Tibial artery (tissue), 4 donors: ENCODE results near the gene NRXN3.

Source experiments
- DNase-seq, 2 donors: peaks; one replicate each; pipeline ENCODE4 v3.0.0-alpha.2; 2019
- H3K27ac ChIP-seq, 2 donors: fragments of 200-600 bp; sonication (generic) in 1 of 2; 1 replicate in 1 of 2; 2 replicates in 1 of 2; pipeline ENCODE4 v1.5.1; 2018 to 2019; ENCODE audit warnings: mild to moderate bottlenecking in 1 of 2
- H3K27me3 ChIP-seq, 2 donors: fragments of 200-600 bp; sonication (generic) in 1 of 2; one replicate each; pipeline versions ENCODE4 v1.5.1 to v1.6.0; 2016 to 2019
- H3K36me3 ChIP-seq, 3 donors: fragments of 200-600 bp; sonication (generic) in 2 of 3; one replicate each; pipeline ENCODE4 v1.5.1; 2016 to 2019; ENCODE audit warnings: mild to moderate bottlenecking in 2 of 3
- H3K4me1 ChIP-seq, 4 donors: fragments of 200-600 bp; sonication (generic) in 2 of 4; 1 replicate in 3 of 4; 2 replicates in 1 of 4; pipeline ENCODE4 v1.5.1; 2016 to 2019
- H3K4me3 ChIP-seq, 2 donors: fragments of 200-600 bp; sonication (generic) in 1 of 2; 1 replicate in 1 of 2; 2 replicates in 1 of 2; pipeline ENCODE4 v1.5.1; 2018 to 2019; ENCODE audit warnings: mild to moderate bottlenecking in 2 of 2
- H3K9me3 ChIP-seq, 3 donors: fragments of 200-600 bp; sonication (generic) in 1 of 3; one replicate each; pipeline ENCODE4 v1.5.1; 2016 to 2019
- CTCF ChIP-seq, 2 experiments: fragments of 200-600 bp in 1 of 2; fragments of 450-650 bp in 1 of 2; IDR thresholded peaks; one replicate each; pipeline ENCODE4 v1.5.1; 2017 to 2019; ENCODE audit warnings: antibody characterized with exemption in 2 of 2, mild to moderate bottlenecking in 1 of 2, moderate library complexity in 1 of 2
- intact Hi-C: fragments of 100-400 bp; cut with DNase I; formaldehyde crosslinking; loops from one replicate; pipeline ENCODE4 v1.15.0; 2023; ENCODE audit warnings: low total_unique reads

The NRXN3 gene

DNA sequence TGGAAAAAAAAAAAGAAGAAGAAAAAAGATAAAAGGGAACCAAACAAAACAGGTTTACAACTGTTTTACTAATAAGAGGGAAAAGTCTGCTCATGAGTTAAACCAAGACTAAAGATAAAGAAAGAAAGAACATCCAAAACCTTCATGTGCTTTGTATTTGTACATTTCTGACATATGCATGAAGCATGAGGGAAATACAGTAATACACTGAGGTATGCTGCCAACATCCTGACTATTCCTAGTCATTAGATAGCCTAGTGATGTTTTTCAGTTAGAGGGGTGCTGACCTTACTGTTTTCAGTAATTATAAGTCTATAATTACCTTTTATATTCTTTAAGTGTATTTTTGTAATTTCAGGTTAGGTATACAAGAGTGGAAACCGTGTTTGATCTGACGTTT lies 1247.8 kb downstream of the NRXN3 start:
- DNase-seq = no peak
- no peaks in the 10 kb centered on the region for H3K27me3 ChIP-seq
- H3K4me1 ChIP-seq = no peaks in the 10 kb centered on the region
- H3K36me3 ChIP-seq = no peaks in the 10 kb centered on the region
- intact Hi-C loops = no loop called here
- H3K4me3 ChIP-seq = no peak overlapping the region
- no peaks in the 10 kb centered on the region for H3K9me3 ChIP-seq
- no peak for TF ChIP-seq CTCF (IDR thresholded peaks at IDR 0.05)
- no peak overlapping the region for H3K27ac ChIP-seq

- no peak overlapping the region for H3K4me3 ChIP-seq
- no peak for DNase-seq
- no peak for TF ChIP-seq CTCF (IDR thresholded peaks at IDR 0.05)
- no peaks in the 10 kb centered on the region for H3K36me3 ChIP-seq
- H3K27ac ChIP-seq = no peak overlapping the region
- no peaks in the 10 kb centered on the region for H3K27me3 ChIP-seq
- intact Hi-C loops = no loop called here
- H3K4me1 ChIP-seq = no peaks in the 10 kb centered on the region
- H3K9me3 ChIP-seq = no peaks in the 10 kb centered on the region
Observed at GRCh38 chr14:79418649-79419415, 1248.7 kb downstream of the NRXN3 start.

- Histone ChIP-seq H3K27me3 (no peaks in the 10 kb centered on the region), H3K36me3 (no peaks in the 10 kb centered on the region), H3K4me1 (no peaks in the 10 kb centered on the region), H3K4me3 (no peak overlapping the region), H3K9me3 (no peaks in the 10 kb centered on the region), H3K27ac (no peak overlapping the region)
- DNase-seq = no peak
- intact Hi-C loops = no loop called here
- no peak for TF ChIP-seq CTCF (IDR thresholded peaks at IDR 0.05)
Observed at GRCh38 chr14:79419571-79420327, 1249.6 kb downstream of the NRXN3 start.

GRCh38 chr14:79420725-79421124 lies 1250.6 kb downstream of the NRXN3 start:
- Histone ChIP-seq H3K27ac (no peak overlapping the region), H3K4me3 (no peak overlapping the region), H3K36me3 (no peaks in the 10 kb centered on the region), H3K27me3 (no peaks in the 10 kb centered on the region), H3K4me1 (no peaks in the 10 kb centered on the region), H3K9me3 (no peaks in the 10 kb centered on the region)
- no peak for DNase-seq
- TF ChIP-seq CTCF (IDR thresholded peaks at IDR 0.05) = no peak
- intact Hi-C loops = no loop called here

DNA sequence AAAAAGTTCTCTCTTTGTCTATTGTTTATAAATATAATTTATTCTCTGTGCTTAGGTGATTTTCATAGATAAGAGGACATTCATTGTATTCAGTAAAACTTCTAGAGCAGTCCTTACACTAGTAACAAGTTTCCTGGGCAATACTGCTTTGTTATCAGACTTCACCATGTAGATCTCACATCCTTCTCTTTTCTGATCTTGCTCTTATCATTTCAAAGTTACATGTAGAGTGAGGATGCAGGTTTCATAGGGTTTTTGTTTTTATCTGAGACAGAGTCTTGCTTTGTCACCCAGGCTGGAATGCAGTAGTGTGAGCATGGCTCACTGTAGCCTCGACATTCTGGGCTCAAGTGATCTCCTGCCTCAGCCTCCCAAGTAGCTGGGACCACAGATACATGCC lies 1251.6 kb downstream of the NRXN3 start:
- Histone ChIP-seq H3K4me3 (no peak overlapping the region), H3K27me3 (no peaks in the 10 kb centered on the region), H3K36me3 (no peaks in the 10 kb centered on the region), H3K9me3 (no peaks in the 10 kb centered on the region), H3K4me1 (no peaks in the 10 kb centered on the region), H3K27ac (no peak overlapping the region)
- TF ChIP-seq CTCF (IDR thresholded peaks at IDR 0.05) = no peak
- no peak for DNase-seq
- intact Hi-C loops = no loop called here
